HepG2 (cell line): Measurements from ENCODE around the gene DNAJB2. TPM values are rescaled to one million over a fixed set of nuclear protein-coding genes. Genes with fewer than 3 reads are reported as not detected.

ENCODE experiments used
- ATAD3A ChIP-seq: sonication (generic); formaldehyde crosslinking; IDR thresholded peaks from 2 replicates; pipeline ENCODE4 v1.4.0; 2020; ENCODE audit warnings: missing genetic modification reagents
- ATF1 ChIP-seq: IDR thresholded peaks from 2 replicates; pipeline ENCODE4 v1.6.1; 2016; ENCODE audit warnings: mild to moderate bottlenecking, control low read depth
- CBX2 ChIP-seq, 2 experiments: fragments of 200-600 bp in 1 of 2; sonication (generic); formaldehyde crosslinking in 1 of 2; IDR thresholded peaks; 2 replicates each; pipeline versions ENCODE4 v1.7.0 to v1.8.1; 2018 to 2022; ENCODE audit warnings: low read depth in 2 of 2, low read length in 1 of 2, mild to moderate bottlenecking in 1 of 2, missing genetic modification reagents in 1 of 2
- CBX5 ChIP-seq: sonication (generic); formaldehyde crosslinking; IDR thresholded peaks from 2 replicates; pipeline ENCODE4 v1.4.0; 2020; ENCODE audit warnings: missing genetic modification reagents, borderline replicate concordance
- DNMT1 ChIP-seq: sonication (generic); formaldehyde crosslinking; IDR thresholded peaks from 2 replicates; pipeline ENCODE4 v1.5.1; 2020; ENCODE audit warnings: mild to moderate bottlenecking, missing genetic modification reagents
- FOXC1 ChIP-seq: sonication (generic); formaldehyde crosslinking; IDR thresholded peaks from 2 replicates; pipeline ENCODE4 v1.8.0; 2022; ENCODE audit warnings: mild to moderate bottlenecking, missing genetic modification reagents, borderline replicate concordance
- FOXK1 ChIP-seq: sonication (generic); formaldehyde crosslinking; IDR thresholded peaks from 2 replicates; pipeline ENCODE4 v1.4.0; 2020; ENCODE audit warnings: low read depth, missing genetic modification reagents, borderline replicate concordance
- ISX ChIP-seq: sonication (generic); formaldehyde crosslinking; conservative IDR thresholded peaks from 2 replicates; pipeline ENCODE4 v1.5.0; 2020; ENCODE audit warnings: missing genetic modification reagents
- JUNB ChIP-seq: sonication (generic); formaldehyde crosslinking; IDR thresholded peaks from 2 replicates; pipeline ENCODE4 v1.8.0; 2022; ENCODE audit warnings: missing genetic modification reagents, mild to moderate bottlenecking, borderline replicate concordance
- MEIS2 ChIP-seq: sonication (generic); formaldehyde crosslinking; IDR thresholded peaks from 2 replicates; pipeline ENCODE4 v1.9.0; 2021; ENCODE audit warnings: mild to moderate bottlenecking, missing genetic modification reagents
- RFXANK ChIP-seq: IDR thresholded peaks from 2 replicates; pipeline ENCODE4 v1.6.1; 2016
- RFXAP ChIP-seq: sonication (generic); formaldehyde crosslinking; IDR thresholded peaks from 2 replicates; pipeline ENCODE4 v1.4.0; 2020; ENCODE audit warnings: missing genetic modification reagents, borderline replicate concordance
- SNAPC2 ChIP-seq: sonication (generic); formaldehyde crosslinking; IDR thresholded peaks from 2 replicates; pipeline ENCODE4 v1.8.1; 2022; ENCODE audit warnings: mild to moderate bottlenecking, missing genetic modification reagents
- SP140L ChIP-seq: sonication (generic); formaldehyde crosslinking; IDR thresholded peaks from 2 replicates; pipeline ENCODE4 v1.4.0; 2020; ENCODE audit warnings: missing genetic modification reagents, borderline replicate concordance
- SP5 ChIP-seq: IDR thresholded peaks from 2 replicates; pipeline ENCODE4 v1.6.1; 2016; ENCODE audit warnings: low read depth, borderline replicate concordance
- TARDBP ChIP-seq: sonication (generic); formaldehyde crosslinking; IDR thresholded peaks from 2 replicates; pipeline ENCODE4 v1.8.0; 2022; ENCODE audit warnings: mild to moderate bottlenecking, missing genetic modification reagents
- ZBTB38 ChIP-seq: sonication (generic); formaldehyde crosslinking; IDR thresholded peaks from 2 replicates; pipeline ENCODE4 v1.5.1; 2020; ENCODE audit warnings: mild to moderate bottlenecking, missing genetic modification reagents
- ZNF225 ChIP-seq: sonication (generic); formaldehyde crosslinking; IDR thresholded peaks from 2 replicates; pipeline ENCODE4 v1.4.0; 2020; ENCODE audit warnings: mild to moderate bottlenecking, missing genetic modification reagents
- ZNF549 ChIP-seq: sonication (generic); formaldehyde crosslinking; IDR thresholded peaks from 2 replicates; pipeline ENCODE4 v1.5.0; 2020; ENCODE audit warnings: missing genetic modification reagents
- ZSCAN21 ChIP-seq: sonication (generic); formaldehyde crosslinking; IDR thresholded peaks from 2 replicates; pipeline ENCODE4 v1.8.0; 2022; ENCODE audit warnings: mild to moderate bottlenecking, missing genetic modification reagents, moderate library complexity, borderline replicate concordance
- polyA plus RNA-seq, 8 experiments: library from polyadenylated mRNA; depleted of rRNA in 3 of 8; stranded (reverse) in 7 of 8; unstranded in 1 of 8; fragments of >200 nt; fragmentation: Illumina TruSeq in 4 of 8; extraction: Trizol in 4 of 8; gene quantifications; 2 replicates each; pipeline versions ENCODE4 v1.2.1 to v1.2.3, GENCODE V29; 2011 to 2016; ENCODE audit warnings: low read depth in 4 of 8, missing spikeins in 1 of 8, mixed read lengths in 1 of 8; ENCODE audit not compliant: insufficient read depth in 1 of 8
- total RNA-seq, 5 experiments: library from RNA; depleted of rRNA; stranded (reverse); fragments of >200 nt; fragmentation: Illumina TruSeq; extraction: Trizol; gene quantifications; 2 replicates each; pipeline ENCODE4 v1.2.3, GENCODE V29; 2016; ENCODE audit warnings: low read depth in 1 of 5
- TF ChIP-seq, protein P1 (sequence below): sonication (generic); formaldehyde crosslinking; conservative IDR thresholded peaks from 2 replicates; pipeline ENCODE4 v1.8.1; 2023; ENCODE audit warnings: missing genetic modification reagents
- TF ChIP-seq, protein P2 (sequence below): sonication (generic); formaldehyde crosslinking; IDR thresholded peaks from 2 replicates; pipeline ENCODE4 v1.4.0; 2020; ENCODE audit warnings: missing genetic modification reagents
- TF ChIP-seq, protein P3 (sequence below): sonication (generic); formaldehyde crosslinking; IDR thresholded peaks from 2 replicates; pipeline ENCODE4 v1.4.0; 2020; ENCODE audit warnings: mild to moderate bottlenecking, missing genetic modification reagents

DNAJB2 gene
- total and polyA plus RNA-seq, 2 of the 13 experiments (the other 11 are each of a cell fraction or from before 2014, with no cell fraction given), result 21.3 to 31.1 TPM

DNA sequence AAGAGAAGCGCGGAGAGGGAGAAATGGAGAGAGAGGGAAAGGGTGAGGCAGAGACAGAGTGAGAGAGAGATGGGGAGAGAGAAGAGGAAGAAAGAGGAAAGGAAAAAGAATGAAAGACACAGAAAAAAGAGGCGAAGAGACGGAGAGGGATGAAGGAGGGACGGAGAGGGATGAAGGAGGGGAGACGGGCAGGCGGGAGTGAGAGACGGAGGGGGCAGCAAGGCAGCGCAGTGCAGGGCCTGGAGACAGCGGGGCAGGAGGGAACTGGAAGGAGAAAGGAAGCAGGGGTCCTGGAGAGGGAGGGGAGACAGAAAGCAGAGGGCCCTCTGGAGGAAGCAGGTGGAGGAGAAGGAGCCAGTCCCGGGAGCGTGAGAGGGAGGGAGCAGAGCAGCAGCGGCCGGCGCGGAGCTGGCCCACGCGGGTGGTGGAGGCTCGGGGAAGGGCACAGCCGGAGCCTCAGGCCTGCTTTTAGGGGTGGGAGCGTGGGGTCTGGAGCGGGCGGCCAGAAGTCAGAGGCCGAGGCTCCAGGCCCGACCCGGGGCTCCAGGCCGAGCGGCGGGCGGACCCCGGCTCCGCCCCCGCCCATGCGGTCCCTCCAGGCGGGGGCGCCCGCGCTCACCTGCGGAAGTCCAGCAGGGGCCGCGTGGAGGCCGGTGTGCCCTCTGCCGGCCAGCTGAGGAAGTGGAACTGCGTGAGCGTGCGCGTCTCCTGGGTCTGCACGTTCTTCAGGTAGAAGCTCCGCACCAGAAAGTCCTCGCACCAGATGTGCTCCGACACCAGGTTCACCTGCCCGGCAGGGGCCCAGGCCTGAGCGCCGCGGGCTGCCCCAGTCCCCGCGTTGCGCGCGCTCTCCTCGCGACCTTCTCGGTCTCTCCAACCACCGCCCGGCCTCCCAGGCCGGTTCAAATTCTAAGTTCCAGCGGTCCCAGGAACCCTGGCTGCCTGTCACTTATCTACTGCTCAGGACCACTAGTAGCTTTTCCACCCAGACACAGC is 15.5 kb downstream of the DNAJB2 start (continued):
- TF ChIP-seq SP140L (CRISPR knock-in tag), result no peak
- peak; percentile 98 for TF ChIP-seq DNMT1 (CRISPR knock-in tag)
- TF ChIP-seq, protein P1, sequence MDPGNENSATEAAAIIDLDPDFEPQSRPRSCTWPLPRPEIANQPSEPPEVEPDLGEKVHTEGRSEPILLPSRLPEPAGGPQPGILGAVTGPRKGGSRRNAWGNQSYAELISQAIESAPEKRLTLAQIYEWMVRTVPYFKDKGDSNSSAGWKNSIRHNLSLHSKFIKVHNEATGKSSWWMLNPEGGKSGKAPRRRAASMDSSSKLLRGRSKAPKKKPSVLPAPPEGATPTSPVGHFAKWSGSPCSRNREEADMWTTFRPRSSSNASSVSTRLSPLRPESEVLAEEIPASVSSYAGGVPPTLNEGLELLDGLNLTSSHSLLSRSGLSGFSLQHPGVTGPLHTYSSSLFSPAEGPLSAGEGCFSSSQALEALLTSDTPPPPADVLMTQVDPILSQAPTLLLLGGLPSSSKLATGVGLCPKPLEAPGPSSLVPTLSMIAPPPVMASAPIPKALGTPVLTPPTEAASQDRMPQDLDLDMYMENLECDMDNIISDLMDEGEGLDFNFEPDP (CRISPR knock-in tag), result no peak
- 0 out of 2 replicates have a peak, but pooled peaks have one; percentile 55 for TF ChIP-seq RFXANK (CRISPR knock-in tag)
- peak; percentile 66; the same call in 1 of the 2 replicates for TF ChIP-seq ZNF225 (CRISPR knock-in tag)
- TF ChIP-seq FOXC1 (CRISPR knock-in tag), result peak; percentile 96
- TF ChIP-seq TARDBP (CRISPR knock-in tag), result peak; percentile 81
- no peak for TF ChIP-seq JUNB (CRISPR knock-in tag)
- TF ChIP-seq ZSCAN21 (CRISPR knock-in tag), result peak; percentile 87
- TF ChIP-seq, protein P2, sequence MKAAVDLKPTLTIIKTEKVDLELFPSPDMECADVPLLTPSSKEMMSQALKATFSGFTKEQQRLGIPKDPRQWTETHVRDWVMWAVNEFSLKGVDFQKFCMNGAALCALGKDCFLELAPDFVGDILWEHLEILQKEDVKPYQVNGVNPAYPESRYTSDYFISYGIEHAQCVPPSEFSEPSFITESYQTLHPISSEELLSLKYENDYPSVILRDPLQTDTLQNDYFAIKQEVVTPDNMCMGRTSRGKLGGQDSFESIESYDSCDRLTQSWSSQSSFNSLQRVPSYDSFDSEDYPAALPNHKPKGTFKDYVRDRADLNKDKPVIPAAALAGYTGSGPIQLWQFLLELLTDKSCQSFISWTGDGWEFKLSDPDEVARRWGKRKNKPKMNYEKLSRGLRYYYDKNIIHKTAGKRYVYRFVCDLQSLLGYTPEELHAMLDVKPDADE (CRISPR knock-in tag), result no peak
- peak; percentile 69; the same call in 1 of the 2 replicates for TF ChIP-seq RFXAP (CRISPR knock-in tag)
- no peak; the same call in 1 of the 2 replicates for TF ChIP-seq SNAPC2 (CRISPR knock-in tag)
- peak; percentile 94 for TF ChIP-seq ZBTB38 (CRISPR knock-in tag)
- peak; percentile 86; the same call in 1 of the 2 replicates for TF ChIP-seq CBX5 (CRISPR knock-in tag)
- no peak for TF ChIP-seq ATF1 (CRISPR knock-in tag)
- peak; percentile 61; the same call in 1 of the 2 replicates for TF ChIP-seq FOXK1 (CRISPR knock-in tag)
- TF ChIP-seq ATAD3A, result no peak
- TF ChIP-seq MEIS2 (CRISPR knock-in tag), result peak; percentile 73; the same call in 1 of the 2 replicates
- TF ChIP-seq CBX2 (IDR thresholded peaks at IDR 0.05; ENCODE audit: low read depth, low read length), result no peak
- TF ChIP-seq CBX2 (CRISPR knock-in tag; IDR thresholded peaks at IDR 0.05; ENCODE audit: low read depth), result peak; percentile 66
- TF ChIP-seq SP5 (CRISPR knock-in tag), result peak; percentile 89
- TF ChIP-seq, protein P3, sequence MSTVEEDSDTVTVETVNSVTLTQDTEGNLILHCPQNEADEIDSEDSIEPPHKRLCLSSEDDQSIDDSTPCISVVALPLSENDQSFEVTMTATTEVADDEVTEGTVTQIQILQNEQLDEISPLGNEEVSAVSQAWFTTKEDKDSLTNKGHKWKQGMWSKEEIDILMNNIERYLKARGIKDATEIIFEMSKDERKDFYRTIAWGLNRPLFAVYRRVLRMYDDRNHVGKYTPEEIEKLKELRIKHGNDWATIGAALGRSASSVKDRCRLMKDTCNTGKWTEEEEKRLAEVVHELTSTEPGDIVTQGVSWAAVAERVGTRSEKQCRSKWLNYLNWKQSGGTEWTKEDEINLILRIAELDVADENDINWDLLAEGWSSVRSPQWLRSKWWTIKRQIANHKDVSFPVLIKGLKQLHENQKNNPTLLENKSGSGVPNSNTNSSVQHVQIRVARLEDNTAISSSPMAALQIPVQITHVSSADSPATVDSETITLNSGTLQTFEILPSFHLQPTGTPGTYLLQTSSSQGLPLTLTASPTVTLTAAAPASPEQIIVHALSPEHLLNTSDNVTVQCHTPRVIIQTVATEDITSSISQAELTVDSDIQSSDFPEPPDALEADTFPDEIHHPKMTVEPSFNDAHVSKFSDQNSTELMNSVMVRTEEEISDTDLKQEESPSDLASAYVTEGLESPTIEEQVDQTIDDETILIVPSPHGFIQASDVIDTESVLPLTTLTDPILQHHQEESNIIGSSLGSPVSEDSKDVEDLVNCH (CRISPR knock-in tag), result no peak
- no peak for TF ChIP-seq ZNF549
- no peak for TF ChIP-seq ISX
